ENCODE measurements around the gene KCNE4.

- TF ChIP-seq GATA3 (IDR thresholded peaks at IDR 0.05; ENCODE audit: low read depth, low read length) (no peak), GATA2 (IDR thresholded peaks at IDR 0.05; ENCODE audit: low read depth, low read length) (no peak)
These were observed 46.5 kb upstream of the KCNE4 start for GRCh38 chr2:223005496-223005895.
